ENCODE data around the gene C12orf60. TPM values are rescaled to one million over a fixed set of nuclear protein-coding genes. Genes with fewer than 3 reads are reported as not detected.
A peak's percentile ranks its signal among the peaks of the same experiment; 100 is the strongest.

The C12orf60 gene
- total RNA-seq, 1 donor from 2014 or later, result 1.9 TPM

- Histone ChIP-seq H3K4me1 (peaks cover 38% of the 10 kb centered on the region), H3K27ac (replicated peaks) (no peak overlapping the region), H3K27me3 (ENCODE audit: low read depth) (no peaks in the 10 kb centered on the region), H3K36me3 (peaks cover 25% of the 10 kb centered on the region), H3K4me3 (peak overlapping the region; percentile 96), H3K9me3 (replicated peaks) (no peaks in the 10 kb centered on the region)
- no peak for TF ChIP-seq CTCF (IDR thresholded peaks at IDR 0.05; ENCODE audit: borderline replicate concordance)
- DNase-seq, result no peak
- intact Hi-C loops (cut with micrococcal nuclease), result no loop called here
Observed at GRCh38 chr12:14802247-14802646, 1.2 kb upstream of the C12orf60 start.

- intact Hi-C loops (cut with micrococcal nuclease), result no loop called here
- no peak for DNase-seq
- peaks cover 38% of the 10 kb centered on the region for H3K4me1 ChIP-seq
- peak overlapping the region; percentile 90 for H3K27ac ChIP-seq (replicated peaks)
- no peak for TF ChIP-seq CTCF (IDR thresholded peaks at IDR 0.05; ENCODE audit: borderline replicate concordance)
- peak overlapping the region; percentile 96 for H3K4me3 ChIP-seq
- H3K9me3 ChIP-seq (replicated peaks), result no peaks in the 10 kb centered on the region
- no peaks in the 10 kb centered on the region for H3K27me3 ChIP-seq (ENCODE audit: low read depth)
- H3K36me3 ChIP-seq, result peaks cover 21% of the 10 kb centered on the region
Observed at GRCh38 chr12:14802721-14803010, 804 bp upstream of the C12orf60 start.

GRCh38 chr12:14803830-14804160 lies 325 bp downstream of the C12orf60 start:
- intact Hi-C loops (cut with micrococcal nuclease), result no loop called here
- H3K27ac ChIP-seq (replicated peaks), result peak overlapping the region; percentile 90
- TF ChIP-seq CTCF (IDR thresholded peaks at IDR 0.05; ENCODE audit: borderline replicate concordance), result no peak

GRCh38 chr12:14810167-14810952 lies 6.9 kb downstream of the C12orf60 start:
- TF ChIP-seq CTCF (IDR thresholded peaks at IDR 0.05; ENCODE audit: borderline replicate concordance), result no peak
- Histone ChIP-seq H3K4me1 (no peaks in the 10 kb centered on the region), H3K36me3 (no peaks in the 10 kb centered on the region), H3K9me3 (replicated peaks) (no peaks in the 10 kb centered on the region), H3K27me3 (ENCODE audit: low read depth) (no peaks in the 10 kb centered on the region), H3K4me3 (no peak overlapping the region), H3K27ac (replicated peaks) (no peak overlapping the region)
- intact Hi-C loops (cut with micrococcal nuclease), result no loop called here
- DNase-seq, result no peak

More at GRCh38 chr12:14803830-14804160, 325 bp downstream of the C12orf60 start:
- H3K36me3 ChIP-seq, result peaks cover 10% of the 10 kb centered on the region
- H3K27me3 ChIP-seq (ENCODE audit: low read depth), result no peaks in the 10 kb centered on the region
- H3K9me3 ChIP-seq (replicated peaks), result no peaks in the 10 kb centered on the region
- H3K4me3 ChIP-seq, result peak overlapping the region; percentile 96
- H3K4me1 ChIP-seq, result peaks cover 38% of the 10 kb centered on the region
- DNase-seq, result no peak

- Histone ChIP-seq H3K27ac (replicated peaks) (no peak overlapping the region), H3K36me3 (no peaks in the 10 kb centered on the region), H3K4me3 (no peak overlapping the region), H3K9me3 (replicated peaks) (no peaks in the 10 kb centered on the region), H3K27me3 (ENCODE audit: low read depth) (no peaks in the 10 kb centered on the region), H3K4me1 (no peaks in the 10 kb centered on the region)
- TF ChIP-seq CTCF (IDR thresholded peaks at IDR 0.05; ENCODE audit: borderline replicate concordance), result peak; percentile 56
- intact Hi-C loops (cut with micrococcal nuclease), result no loop called here
- no peak for DNase-seq
Observed at GRCh38 chr12:14810953-14811483, 7.5 kb downstream of the C12orf60 start.

Measured in left ventricle myocardium inferior (tissue), 1 donor.